GM12878 (cell line): ENCODE data around the gene SLC6A7.

Experiments used
- BHLHE40 ChIP-seq, 2 experiments: fragments of 450-650 bp in 1 of 2; IDR thresholded peaks; 2 replicates each; pipeline ENCODE4 v1.6.1; 2011 to 2017; ENCODE audit warnings: low read depth in 2 of 2, borderline replicate concordance in 1 of 2, improper control_type of control experiment in 1 of 2, low read length in 1 of 2, mild to moderate bottlenecking in 1 of 2
- CHD4 ChIP-seq: fragments of 200-600 bp; sonication (generic); IDR thresholded peaks from 2 replicates; pipeline ENCODE4 v1.6.1; 2016; ENCODE audit warnings: mild to moderate bottlenecking
- CTCF ChIP-seq, 3 experiments: IDR thresholded peaks in 2 of 3; conservative IDR thresholded peaks in 1 of 3; 2 replicates each; pipeline ENCODE4 v1.5.1; 2011; ENCODE audit warnings: low read depth in 3 of 3, low read length in 3 of 3, mild to moderate bottlenecking in 3 of 3, control low read depth in 2 of 3, moderate library complexity in 2 of 3, inconsistent platforms in 1 of 3, mixed read lengths in 1 of 3; ENCODE audit not compliant: control insufficient read depth in 2 of 3, insufficient read depth in 1 of 3; ENCODE audit errors: extremely low read depth in 1 of 3
- EZH2 ChIP-seq: IDR thresholded peaks from 2 replicates; pipeline ENCODE4 v1.6.1; 2012; ENCODE audit warnings: low read depth, mild to moderate bottlenecking, control low read depth, inconsistent platforms, low read length, borderline replicate concordance; ENCODE audit not compliant: control insufficient read depth
- MAX ChIP-seq: IDR thresholded peaks from 2 replicates; pipeline ENCODE4 v1.6.1; 2012; ENCODE audit warnings: low read depth, low read length, improper control_type of control experiment

- TF ChIP-seq BHLHE40 (IDR thresholded peaks at IDR 0.05; ENCODE audit: borderline replicate concordance in 1 of 2, low read depth in 2 of 2, low read length in 1 of 2), result no peak
- TF ChIP-seq CHD4, result no peak
- no peak for TF ChIP-seq EZH2
- TF ChIP-seq MAX, result no peak
- no peak for TF ChIP-seq CTCF (IDR thresholded peaks at IDR 0.05 in 2 of 3, conservative IDR thresholded peaks at IDR 0.05 in 1 of 3; ENCODE audit: control insufficient read depth in 2 of 3, extremely low read depth in 1 of 3, insufficient read depth in 1 of 3, low read depth in 3 of 3, low read length in 3 of 3)
These were observed 51.7 kb downstream of the SLC6A7 start for GRCh38 chr5:150241298-150242160.
